Muscle layer of colon (tissue), 2 donors: ENCODE measurements around the gene RILPL1.
"Not testable (repeated sequence)": the region's sequence is repeated elsewhere in the genome, so short reads cannot be mapped to it uniquely, and the experiment has no call there.

Source experiments
- H3K27ac ChIP-seq: one replicate; pipeline ENCODE4 v1.7.0; 2013; ENCODE audit warnings: low read depth, mild to moderate bottlenecking, low read length, moderate library complexity
- H3K27me3 ChIP-seq, 2 donors: one replicate each; pipeline ENCODE4 v1.7.0; 2013; ENCODE audit warnings: low read length in 2 of 2, mild to moderate bottlenecking in 2 of 2; ENCODE audit not compliant: insufficient read depth in 2 of 2, control insufficient read depth in 1 of 2
- H3K36me3 ChIP-seq: one replicate; pipeline ENCODE4 v1.7.0; 2013; ENCODE audit warnings: mild to moderate bottlenecking, low read length; ENCODE audit not compliant: insufficient read depth
- H3K4me1 ChIP-seq: one replicate; pipeline ENCODE4 v1.7.0; 2013; ENCODE audit warnings: mild to moderate bottlenecking, low read length; ENCODE audit not compliant: insufficient read depth
- H3K4me3 ChIP-seq, 2 donors: one replicate each; pipeline ENCODE4 v1.7.0; 2013; ENCODE audit warnings: low read length in 2 of 2, low read depth in 1 of 2, mild to moderate bottlenecking in 1 of 2, moderate library complexity in 1 of 2
- H3K9ac ChIP-seq: one replicate; pipeline ENCODE4 v1.7.0; 2013; ENCODE audit warnings: low read length
- H3K9me3 ChIP-seq: one replicate; pipeline ENCODE4 v1.7.0; 2013; ENCODE audit warnings: mild to moderate bottlenecking, low read length
- donor health status: abdominal sarcoma.
- donor health status: Adenocarcinoma of cecum.

RILPL1 gene

DNA sequence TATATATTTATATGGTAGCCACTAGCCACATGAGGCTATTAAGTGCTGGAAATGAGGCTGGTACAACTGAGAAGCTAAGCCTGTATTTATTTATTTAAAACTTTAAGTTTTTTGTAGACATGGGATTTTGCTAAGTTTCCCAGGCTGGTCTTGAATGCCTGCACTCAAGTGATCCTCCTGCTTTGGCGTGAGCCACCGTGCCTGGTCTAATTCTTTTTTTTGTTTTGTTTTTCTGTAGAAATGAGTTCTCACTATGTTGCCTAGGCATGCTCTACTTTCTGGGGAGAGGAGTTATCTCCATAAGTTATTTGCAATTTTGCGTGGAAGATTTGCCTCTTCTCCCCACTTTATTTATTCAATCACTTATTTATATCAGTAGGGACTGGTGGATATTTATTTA is 80.4 kb downstream of the RILPL1 start:
- no peaks in the 10 kb centered on the region for H3K36me3 ChIP-seq
- H3K4me3 ChIP-seq, result no peak overlapping the region
- H3K27ac ChIP-seq, result no peak overlapping the region
- no peaks in the 10 kb centered on the region for H3K4me1 ChIP-seq
- H3K27me3 ChIP-seq, result no peaks in the 10 kb centered on the region
- no peaks in the 10 kb centered on the region for H3K9me3 ChIP-seq
- H3K9ac ChIP-seq, result no peak overlapping the region

DNA sequence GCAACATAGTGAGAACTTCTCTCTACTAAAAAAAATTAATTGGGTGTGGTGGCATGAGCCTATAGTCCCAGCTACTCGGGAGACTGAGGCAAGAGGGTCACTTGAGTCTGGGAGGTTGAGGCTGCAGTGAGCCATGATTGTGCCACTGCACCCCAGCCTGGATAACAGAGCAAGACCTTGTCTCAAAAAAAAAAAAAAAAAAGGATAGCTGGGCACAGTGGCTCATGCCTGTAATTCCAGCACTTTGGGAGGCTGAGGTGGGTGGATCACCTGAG is 81.3 kb downstream of the RILPL1 start:
- H3K36me3 ChIP-seq, H3K27ac ChIP-seq, H3K9ac ChIP-seq, H3K9me3 ChIP-seq, H3K4me1 ChIP-seq, H3K27me3 ChIP-seq, H3K4me3 ChIP-seq: not testable (repeated sequence)

- Histone ChIP-seq H3K4me3 (no peak overlapping the region), H3K4me1 (peaks cover 8% of the 10 kb centered on the region), H3K36me3 (no peaks in the 10 kb centered on the region), H3K9me3 (no peaks in the 10 kb centered on the region), H3K27ac (no peak overlapping the region), H3K27me3 (no peaks in the 10 kb centered on the region), H3K9ac (no peak overlapping the region)
Measured at GRCh38 chr12:123450636-123451035, 82.9 kb downstream of the RILPL1 start.

DNA sequence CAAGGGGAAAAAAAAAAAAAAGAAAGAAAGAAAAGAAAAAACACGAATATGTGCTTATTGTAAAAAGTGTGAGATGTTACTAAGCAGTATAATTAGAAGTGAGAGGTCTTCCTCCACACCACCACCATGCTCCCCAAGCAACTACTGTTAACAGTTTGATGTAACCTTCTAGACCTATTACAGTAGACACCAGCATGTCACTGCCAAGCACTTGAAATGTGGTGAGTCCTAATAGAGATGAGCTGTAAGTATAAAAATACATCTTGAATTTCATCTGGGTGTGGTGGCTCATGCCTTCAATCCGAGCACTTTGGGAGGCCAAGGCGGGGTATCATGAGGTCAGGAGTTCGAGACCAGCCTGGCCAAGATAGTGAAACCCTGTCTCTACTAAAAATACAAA is 83.7 kb downstream of the RILPL1 start:
- H3K27ac ChIP-seq, result no peak overlapping the region
- no peak overlapping the region for H3K9ac ChIP-seq
- no peak overlapping the region for H3K4me3 ChIP-seq
- no peaks in the 10 kb centered on the region for H3K27me3 ChIP-seq
- no peaks in the 10 kb centered on the region for H3K9me3 ChIP-seq
- peaks cover 10% of the 10 kb centered on the region for H3K4me1 ChIP-seq
- no peaks in the 10 kb centered on the region for H3K36me3 ChIP-seq

DNA sequence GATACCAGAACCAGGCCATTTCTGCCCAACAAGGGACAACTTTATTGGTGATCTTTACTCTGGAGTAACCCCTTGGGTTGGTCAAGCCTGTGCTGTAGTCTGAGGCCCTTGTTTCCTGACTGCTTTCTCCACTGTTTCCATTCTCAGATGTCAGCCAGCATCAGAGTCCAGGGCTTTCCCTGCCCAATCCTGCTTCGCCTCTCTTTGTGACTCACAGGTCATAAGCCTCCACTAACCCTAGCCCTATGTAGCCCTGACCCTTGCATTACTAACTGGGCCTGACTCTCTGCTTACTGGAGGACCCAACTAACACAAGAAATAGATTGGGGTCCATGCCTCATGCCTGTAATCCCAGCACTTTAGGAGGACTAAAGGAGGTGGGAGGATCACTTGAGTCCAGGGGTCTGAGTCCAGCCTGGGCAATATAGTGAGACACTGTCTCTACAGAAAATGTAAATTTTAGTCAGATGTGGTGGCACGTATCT is 84.2 kb downstream of the RILPL1 start:
- H3K27ac ChIP-seq, result no peak overlapping the region

GRCh38 chr12:123446333-123446713 is 87.2 kb downstream of the RILPL1 start:
- Histone ChIP-seq H3K36me3 (no peaks in the 10 kb centered on the region), H3K27ac (no peak overlapping the region), H3K4me1 (peaks cover 10% of the 10 kb centered on the region), H3K9ac (no peak overlapping the region), H3K9me3 (no peaks in the 10 kb centered on the region), H3K4me3 (no peak overlapping the region), H3K27me3 (no peaks in the 10 kb centered on the region)

More for the DNA sequence above, 84.2 kb downstream of the RILPL1 start:
- Histone ChIP-seq H3K4me1 (peaks cover 10% of the 10 kb centered on the region), H3K27me3 (no peaks in the 10 kb centered on the region), H3K36me3 (no peaks in the 10 kb centered on the region), H3K9ac (no peak overlapping the region), H3K9me3 (no peaks in the 10 kb centered on the region), H3K4me3 (no peak overlapping the region)

DNA sequence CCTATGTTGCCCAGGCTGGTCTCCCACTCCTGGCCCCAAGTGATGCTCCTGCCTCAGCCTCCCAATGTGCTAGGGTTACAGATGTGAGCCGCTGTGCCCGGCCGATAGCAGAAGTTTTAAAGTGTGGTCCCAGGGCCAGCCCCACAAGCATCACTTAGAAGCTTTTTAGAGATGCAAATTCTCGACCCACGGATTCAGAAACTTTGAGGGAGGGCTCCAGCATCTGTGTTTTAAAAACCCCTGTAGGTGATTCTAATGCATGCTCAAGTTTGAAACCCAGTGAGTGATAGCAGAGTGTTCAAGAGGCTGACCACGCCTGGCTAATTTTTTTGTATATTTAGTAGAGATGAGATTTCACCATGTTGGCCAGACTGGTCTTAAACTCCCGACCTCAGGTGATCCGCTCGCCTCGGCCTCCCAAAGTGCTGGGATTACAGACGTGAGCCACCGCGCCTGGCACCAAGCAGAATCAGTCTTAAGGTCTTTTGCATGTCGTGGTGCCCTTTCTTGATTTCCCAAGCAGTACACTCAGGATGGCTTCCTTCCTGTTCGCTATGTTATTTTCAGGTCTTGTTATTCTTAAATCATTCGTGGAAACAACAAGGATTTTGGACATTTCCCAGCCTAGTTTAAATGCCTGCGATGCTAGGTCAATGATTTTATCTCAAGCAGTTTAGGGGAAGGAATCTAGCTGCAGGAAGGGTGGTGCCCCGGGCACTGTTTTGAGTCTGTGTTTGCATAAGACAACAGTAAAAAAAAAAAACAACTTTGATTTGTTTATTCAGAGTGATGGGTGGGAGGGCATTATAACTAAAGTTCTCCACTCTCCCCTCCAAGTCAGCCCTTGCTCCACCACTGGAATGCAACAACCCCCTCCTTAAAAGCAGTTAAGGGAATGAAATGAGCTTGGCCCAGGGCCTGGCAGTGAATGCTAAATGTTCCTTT is 87.9 kb downstream of the RILPL1 start:
- no peak overlapping the region for H3K9ac ChIP-seq
- H3K27me3 ChIP-seq, result no peaks in the 10 kb centered on the region
- H3K9me3 ChIP-seq, result no peaks in the 10 kb centered on the region
- H3K4me1 ChIP-seq, result peaks cover 10% of the 10 kb centered on the region
- no peak overlapping the region for H3K4me3 ChIP-seq
- H3K27ac ChIP-seq, result no peak overlapping the region
- no peaks in the 10 kb centered on the region for H3K36me3 ChIP-seq

GRCh38 chr12:123444092-123445026 is 89.2 kb downstream of the RILPL1 start:
- no peaks in the 10 kb centered on the region for H3K9me3 ChIP-seq
- H3K4me3 ChIP-seq, result no peak overlapping the region
- H3K9ac ChIP-seq, result no peak overlapping the region
- peaks cover 10% of the 10 kb centered on the region for H3K4me1 ChIP-seq
- H3K36me3 ChIP-seq, result no peaks in the 10 kb centered on the region
- H3K27ac ChIP-seq, result no peak overlapping the region
- no peaks in the 10 kb centered on the region for H3K27me3 ChIP-seq

DNA sequence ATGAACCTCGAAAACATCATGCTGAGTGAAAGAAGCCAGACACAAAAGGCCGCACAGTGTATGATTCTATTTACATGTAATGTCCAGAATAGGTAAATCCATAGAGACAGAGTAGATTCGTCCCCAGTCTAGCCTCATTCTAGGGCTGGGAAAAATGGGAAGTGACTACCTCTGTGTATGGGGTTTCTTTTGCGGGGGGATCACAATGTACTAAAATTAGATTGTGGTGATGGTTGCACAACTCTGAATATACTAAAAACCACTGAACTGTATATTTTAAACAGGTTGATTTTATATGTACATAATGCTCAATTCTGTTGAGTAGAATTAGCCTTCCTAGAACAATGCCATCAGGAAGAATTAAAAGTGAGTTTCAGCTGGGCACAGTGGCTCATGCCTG is 90.7 kb downstream of the RILPL1 start:
- H3K4me1 ChIP-seq, result peaks cover 10% of the 10 kb centered on the region
- no peaks in the 10 kb centered on the region for H3K36me3 ChIP-seq
- H3K27me3 ChIP-seq, result no peaks in the 10 kb centered on the region
- no peak overlapping the region for H3K27ac ChIP-seq
- H3K9me3 ChIP-seq, result no peaks in the 10 kb centered on the region
- no peak overlapping the region for H3K9ac ChIP-seq
- H3K4me3 ChIP-seq, result no peak overlapping the region

GRCh38 chr12:123441523-123442164 is 91.9 kb downstream of the RILPL1 start:
- Histone ChIP-seq H3K9me3 (no peaks in the 10 kb centered on the region), H3K4me3 (no peak overlapping the region), H3K9ac (no peak overlapping the region), H3K27ac (no peak overlapping the region), H3K36me3 (no peaks in the 10 kb centered on the region), H3K4me1 (peaks cover 10% of the 10 kb centered on the region), H3K27me3 (no peaks in the 10 kb centered on the region)
